Measurements from ENCODE around the gene WWOX.

The WWOX gene

GRCh38 chr16:78549366-78549765 lies 449.9 kb downstream of the WWOX start:
- Mint-ChIP-seq H3K4me1 (peaks cover 16% of the 10 kb centered on the region), H3K27ac (no peak overlapping the region), H3K4me3 (no peak overlapping the region), H3K9me3 (no peaks in the 10 kb centered on the region), H3K27me3 (peaks cover 7% of the 10 kb centered on the region)
- ATAC-seq, result no peak
- DNase-seq, result no peak

GRCh38 chr16:78551487-78552085 lies 452.1 kb downstream of the WWOX start:
- ATAC-seq (no peak), DNase-seq (no peak)
- H3K9me3 Mint-ChIP-seq, result no peaks in the 10 kb centered on the region
- peaks cover 16% of the 10 kb centered on the region for H3K4me1 Mint-ChIP-seq
- H3K27ac Mint-ChIP-seq, result peak overlapping the region in 1 of 2 donors; percentile 37
- H3K27me3 Mint-ChIP-seq, result peaks cover 7% of the 10 kb centered on the region
- peak overlapping the region in 1 of 2 donors; percentile 18 for H3K4me3 Mint-ChIP-seq

- DNase-seq (no peak), ATAC-seq (no peak)
- Mint-ChIP-seq H3K27me3 (peaks cover 7% of the 10 kb centered on the region), H3K4me1 (peaks cover 16% of the 10 kb centered on the region), H3K9me3 (no peaks in the 10 kb centered on the region), H3K27ac (no peak overlapping the region), H3K4me3 (peak overlapping the region in 1 of 2 donors; percentile 18)
Measured at GRCh38 chr16:78552106-78552675, 452.7 kb downstream of the WWOX start.

GRCh38 chr16:78552716-78553115 lies 453.3 kb downstream of the WWOX start:
- no peak for ATAC-seq
- Mint-ChIP-seq H3K4me1 (peaks cover 16% of the 10 kb centered on the region), H3K27ac (no peak overlapping the region), H3K27me3 (peaks cover 7% of the 10 kb centered on the region), H3K4me3 (no peak overlapping the region), H3K9me3 (no peaks in the 10 kb centered on the region)
- no peak for DNase-seq

GRCh38 chr16:78553268-78554039 lies 454.0 kb downstream of the WWOX start:
- ATAC-seq (no peak), DNase-seq (no peak)
- Mint-ChIP-seq H3K4me3 (no peak overlapping the region), H3K4me1 (peaks cover 16% of the 10 kb centered on the region), H3K27ac (no peak overlapping the region), H3K27me3 (peaks cover 7% of the 10 kb centered on the region), H3K9me3 (no peaks in the 10 kb centered on the region)

GRCh38 chr16:78556421-78556820 lies 457.0 kb downstream of the WWOX start:
- DNase-seq (no peak), ATAC-seq (no peak)
- H3K4me3 Mint-ChIP-seq, result no peak overlapping the region
- H3K4me1 Mint-ChIP-seq, result peaks cover 15% of the 10 kb centered on the region
- no peaks in the 10 kb centered on the region for H3K9me3 Mint-ChIP-seq
- no peak overlapping the region for H3K27ac Mint-ChIP-seq
- H3K27me3 Mint-ChIP-seq, result peaks cover 7% of the 10 kb centered on the region

GRCh38 chr16:78560997-78561396 lies 461.5 kb downstream of the WWOX start:
- no peaks in the 10 kb centered on the region for H3K4me1 Mint-ChIP-seq
- no peaks in the 10 kb centered on the region for H3K27me3 Mint-ChIP-seq
- no peak for ATAC-seq
- DNase-seq, result no peak
- H3K4me3 Mint-ChIP-seq, result no peak overlapping the region
- peaks cover 0 to 9% of the 10 kb centered on the region in 2 donors for H3K9me3 Mint-ChIP-seq
- peak overlapping the region in 1 of 2 donors; percentile 50 for H3K27ac Mint-ChIP-seq

GRCh38 chr16:78562111-78562510 lies 462.7 kb downstream of the WWOX start:
- peaks cover 0 to 9% of the 10 kb centered on the region in 2 donors for H3K9me3 Mint-ChIP-seq
- no peaks in the 10 kb centered on the region for H3K27me3 Mint-ChIP-seq
- no peak overlapping the region for H3K4me3 Mint-ChIP-seq
- ATAC-seq, result no peak
- no peak overlapping the region for H3K27ac Mint-ChIP-seq
- peaks cover 8% of the 10 kb centered on the region for H3K4me1 Mint-ChIP-seq
- no peak for DNase-seq

- peaks cover 0 to 9% of the 10 kb centered on the region in 2 donors for H3K9me3 Mint-ChIP-seq
- no peak overlapping the region for H3K4me3 Mint-ChIP-seq
- no peak overlapping the region for H3K27ac Mint-ChIP-seq
- H3K27me3 Mint-ChIP-seq, result no peaks in the 10 kb centered on the region
- ATAC-seq, result no peak
- peaks cover 8% of the 10 kb centered on the region for H3K4me1 Mint-ChIP-seq
- DNase-seq, result no peak
Measured at GRCh38 chr16:78562650-78563049, 463.2 kb downstream of the WWOX start.

- peaks cover 0 to 9% of the 10 kb centered on the region in 2 donors for H3K9me3 Mint-ChIP-seq
- H3K4me1 Mint-ChIP-seq, result peaks cover 8% of the 10 kb centered on the region
- H3K27me3 Mint-ChIP-seq, result no peaks in the 10 kb centered on the region
- H3K4me3 Mint-ChIP-seq, result no peak overlapping the region
- DNase-seq (no peak), ATAC-seq (no peak)
- H3K27ac Mint-ChIP-seq, result no peak overlapping the region
Measured at GRCh38 chr16:78563905-78564304, 464.5 kb downstream of the WWOX start.

- Mint-ChIP-seq H3K27ac (no peak overlapping the region), H3K9me3 (peaks cover 0 to 9% of the 10 kb centered on the region in 2 donors), H3K4me3 (no peak overlapping the region), H3K4me1 (peaks cover 16% of the 10 kb centered on the region), H3K27me3 (no peaks in the 10 kb centered on the region)
- no peak for DNase-seq
- ATAC-seq, result no peak
Measured at GRCh38 chr16:78566397-78567073, 467.1 kb downstream of the WWOX start.

- Mint-ChIP-seq H3K4me3 (no peak overlapping the region), H3K9me3 (peaks cover 0 to 14% of the 10 kb centered on the region in 2 donors), H3K27ac (peak overlapping the region in 1 of 2 donors; percentile 34), H3K27me3 (no peaks in the 10 kb centered on the region), H3K4me1 (peaks cover 16% of the 10 kb centered on the region)
- DNase-seq, result no peak
- ATAC-seq, result no peak
Measured at GRCh38 chr16:78570399-78571141, 471.1 kb downstream of the WWOX start.

GRCh38 chr16:78571434-78571833 lies 472.0 kb downstream of the WWOX start:
- no peak overlapping the region for H3K4me3 Mint-ChIP-seq
- H3K27me3 Mint-ChIP-seq, result no peaks in the 10 kb centered on the region

GRCh38 chr16:78571898-78572358 lies 472.5 kb downstream of the WWOX start:
- no peak overlapping the region for H3K4me3 Mint-ChIP-seq
- peaks cover 12% of the 10 kb centered on the region for H3K4me1 Mint-ChIP-seq
- no peaks in the 10 kb centered on the region for H3K27me3 Mint-ChIP-seq
- H3K27ac Mint-ChIP-seq, result no peak overlapping the region
- DNase-seq, result no peak
- ATAC-seq, result no peak
- peaks cover 0 to 14% of the 10 kb centered on the region in 2 donors for H3K9me3 Mint-ChIP-seq

More at GRCh38 chr16:78571434-78571833, 472.0 kb downstream of the WWOX start:
- Mint-ChIP-seq H3K27ac (no peak overlapping the region), H3K9me3 (peaks cover 0 to 14% of the 10 kb centered on the region in 2 donors), H3K4me1 (peaks cover 11% of the 10 kb centered on the region)
- ATAC-seq, result no peak
- no peak for DNase-seq

GRCh38 chr16:78574571-78574970 lies 475.1 kb downstream of the WWOX start:
- H3K9me3 Mint-ChIP-seq, result peaks cover 0 to 20% of the 10 kb centered on the region in 2 donors
- peaks cover 13% of the 10 kb centered on the region for H3K4me1 Mint-ChIP-seq

More at GRCh38 chr16:78574571-78574970, 475.1 kb downstream of the WWOX start:
- ATAC-seq, result no peak
- H3K4me3 Mint-ChIP-seq, result no peak overlapping the region
- DNase-seq, result no peak
- H3K27me3 Mint-ChIP-seq, result no peaks in the 10 kb centered on the region
- no peak overlapping the region for H3K27ac Mint-ChIP-seq

All from stimulated activated naive CD8-positive, alpha-beta T cell treated with anti-CD3 and anti-CD28 coated beads, Interleukin-15, amount 100 ng/mL, for 72 hours (primary cell).